ENCODE measurements around the gene FATE1.

DNA sequence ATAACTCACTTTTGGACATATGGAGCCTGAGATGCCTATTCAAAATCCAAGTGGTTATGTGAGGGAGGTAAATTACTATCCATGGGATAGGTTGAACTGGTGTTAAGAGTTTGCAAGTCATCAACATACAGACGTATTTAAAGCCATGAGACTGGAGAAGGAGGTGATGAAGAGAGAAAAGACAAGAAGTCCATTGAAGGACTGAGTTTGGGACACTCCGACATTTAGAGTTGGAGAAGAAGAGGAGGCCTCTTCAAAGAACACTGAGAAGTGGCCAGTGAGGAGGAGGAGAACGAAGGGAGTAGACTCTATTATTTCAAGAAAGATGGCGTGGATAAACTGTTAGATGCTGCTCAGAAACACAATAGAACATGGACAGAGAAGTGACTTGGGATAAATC is 18.6 kb downstream of the FATE1 start, which contains the start of gene CNGA2:
- TF ChIP-seq, protein P1, sequence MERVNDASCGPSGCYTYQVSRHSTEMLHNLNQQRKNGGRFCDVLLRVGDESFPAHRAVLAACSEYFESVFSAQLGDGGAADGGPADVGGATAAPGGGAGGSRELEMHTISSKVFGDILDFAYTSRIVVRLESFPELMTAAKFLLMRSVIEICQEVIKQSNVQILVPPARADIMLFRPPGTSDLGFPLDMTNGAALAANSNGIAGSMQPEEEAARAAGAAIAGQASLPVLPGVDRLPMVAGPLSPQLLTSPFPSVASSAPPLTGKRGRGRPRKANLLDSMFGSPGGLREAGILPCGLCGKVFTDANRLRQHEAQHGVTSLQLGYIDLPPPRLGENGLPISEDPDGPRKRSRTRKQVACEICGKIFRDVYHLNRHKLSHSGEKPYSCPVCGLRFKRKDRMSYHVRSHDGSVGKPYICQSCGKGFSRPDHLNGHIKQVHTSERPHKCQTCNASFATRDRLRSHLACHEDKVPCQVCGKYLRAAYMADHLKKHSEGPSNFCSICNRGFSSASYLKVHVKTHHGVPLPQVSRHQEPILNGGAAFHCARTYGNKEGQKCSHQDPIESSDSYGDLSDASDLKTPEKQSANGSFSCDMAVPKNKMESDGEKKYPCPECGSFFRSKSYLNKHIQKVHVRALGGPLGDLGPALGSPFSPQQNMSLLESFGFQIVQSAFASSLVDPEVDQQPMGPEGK (tag by site-specific recombination; IDR thresholded peaks at IDR 0.05), result no peak
- no peak for TF ChIP-seq ZNF112 (tag by site-specific recombination; IDR thresholded peaks at IDR 0.05)
- TF ChIP-seq ZNF560 (tag by site-specific recombination; IDR thresholded peaks at IDR 0.05; ENCODE audit: borderline replicate concordance), result no peak
- TF ChIP-seq, protein P2, sequence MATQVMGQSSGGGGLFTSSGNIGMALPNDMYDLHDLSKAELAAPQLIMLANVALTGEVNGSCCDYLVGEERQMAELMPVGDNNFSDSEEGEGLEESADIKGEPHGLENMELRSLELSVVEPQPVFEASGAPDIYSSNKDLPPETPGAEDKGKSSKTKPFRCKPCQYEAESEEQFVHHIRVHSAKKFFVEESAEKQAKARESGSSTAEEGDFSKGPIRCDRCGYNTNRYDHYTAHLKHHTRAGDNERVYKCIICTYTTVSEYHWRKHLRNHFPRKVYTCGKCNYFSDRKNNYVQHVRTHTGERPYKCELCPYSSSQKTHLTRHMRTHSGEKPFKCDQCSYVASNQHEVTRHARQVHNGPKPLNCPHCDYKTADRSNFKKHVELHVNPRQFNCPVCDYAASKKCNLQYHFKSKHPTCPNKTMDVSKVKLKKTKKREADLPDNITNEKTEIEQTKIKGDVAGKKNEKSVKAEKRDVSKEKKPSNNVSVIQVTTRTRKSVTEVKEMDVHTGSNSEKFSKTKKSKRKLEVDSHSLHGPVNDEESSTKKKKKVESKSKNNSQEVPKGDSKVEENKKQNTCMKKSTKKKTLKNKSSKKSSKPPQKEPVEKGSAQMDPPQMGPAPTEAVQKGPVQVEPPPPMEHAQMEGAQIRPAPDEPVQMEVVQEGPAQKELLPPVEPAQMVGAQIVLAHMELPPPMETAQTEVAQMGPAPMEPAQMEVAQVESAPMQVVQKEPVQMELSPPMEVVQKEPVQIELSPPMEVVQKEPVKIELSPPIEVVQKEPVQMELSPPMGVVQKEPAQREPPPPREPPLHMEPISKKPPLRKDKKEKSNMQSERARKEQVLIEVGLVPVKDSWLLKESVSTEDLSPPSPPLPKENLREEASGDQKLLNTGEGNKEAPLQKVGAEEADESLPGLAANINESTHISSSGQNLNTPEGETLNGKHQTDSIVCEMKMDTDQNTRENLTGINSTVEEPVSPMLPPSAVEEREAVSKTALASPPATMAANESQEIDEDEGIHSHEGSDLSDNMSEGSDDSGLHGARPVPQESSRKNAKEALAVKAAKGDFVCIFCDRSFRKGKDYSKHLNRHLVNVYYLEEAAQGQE (tag by site-specific recombination; IDR thresholded peaks at IDR 0.05), result no peak
- TF ChIP-seq, protein P3, sequence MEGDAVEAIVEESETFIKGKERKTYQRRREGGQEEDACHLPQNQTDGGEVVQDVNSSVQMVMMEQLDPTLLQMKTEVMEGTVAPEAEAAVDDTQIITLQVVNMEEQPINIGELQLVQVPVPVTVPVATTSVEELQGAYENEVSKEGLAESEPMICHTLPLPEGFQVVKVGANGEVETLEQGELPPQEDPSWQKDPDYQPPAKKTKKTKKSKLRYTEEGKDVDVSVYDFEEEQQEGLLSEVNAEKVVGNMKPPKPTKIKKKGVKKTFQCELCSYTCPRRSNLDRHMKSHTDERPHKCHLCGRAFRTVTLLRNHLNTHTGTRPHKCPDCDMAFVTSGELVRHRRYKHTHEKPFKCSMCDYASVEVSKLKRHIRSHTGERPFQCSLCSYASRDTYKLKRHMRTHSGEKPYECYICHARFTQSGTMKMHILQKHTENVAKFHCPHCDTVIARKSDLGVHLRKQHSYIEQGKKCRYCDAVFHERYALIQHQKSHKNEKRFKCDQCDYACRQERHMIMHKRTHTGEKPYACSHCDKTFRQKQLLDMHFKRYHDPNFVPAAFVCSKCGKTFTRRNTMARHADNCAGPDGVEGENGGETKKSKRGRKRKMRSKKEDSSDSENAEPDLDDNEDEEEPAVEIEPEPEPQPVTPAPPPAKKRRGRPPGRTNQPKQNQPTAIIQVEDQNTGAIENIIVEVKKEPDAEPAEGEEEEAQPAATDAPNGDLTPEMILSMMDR (tag by site-specific recombination; IDR thresholded peaks at IDR 0.05), result no peak
- TF ChIP-seq, protein P4, sequence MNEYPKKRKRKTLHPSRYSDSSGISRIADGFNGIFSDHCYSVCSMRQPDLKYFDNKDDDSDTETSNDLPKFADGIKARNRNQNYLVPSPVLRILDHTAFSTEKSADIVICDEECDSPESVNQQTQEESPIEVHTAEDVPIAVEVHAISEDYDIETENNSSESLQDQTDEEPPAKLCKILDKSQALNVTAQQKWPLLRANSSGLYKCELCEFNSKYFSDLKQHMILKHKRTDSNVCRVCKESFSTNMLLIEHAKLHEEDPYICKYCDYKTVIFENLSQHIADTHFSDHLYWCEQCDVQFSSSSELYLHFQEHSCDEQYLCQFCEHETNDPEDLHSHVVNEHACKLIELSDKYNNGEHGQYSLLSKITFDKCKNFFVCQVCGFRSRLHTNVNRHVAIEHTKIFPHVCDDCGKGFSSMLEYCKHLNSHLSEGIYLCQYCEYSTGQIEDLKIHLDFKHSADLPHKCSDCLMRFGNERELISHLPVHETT (tag by site-specific recombination; IDR thresholded peaks at IDR 0.05), result no peak
- no peak for TF ChIP-seq ZFP3 (tag by site-specific recombination; IDR thresholded peaks at IDR 0.05; ENCODE audit: low read depth)
- TF ChIP-seq KLF8 (tag by site-specific recombination; IDR thresholded peaks at IDR 0.05), result no peak
- TF ChIP-seq ZNF174 (tag by site-specific recombination; IDR thresholded peaks at IDR 0.05), result no peak
- TF ChIP-seq, protein P5, sequence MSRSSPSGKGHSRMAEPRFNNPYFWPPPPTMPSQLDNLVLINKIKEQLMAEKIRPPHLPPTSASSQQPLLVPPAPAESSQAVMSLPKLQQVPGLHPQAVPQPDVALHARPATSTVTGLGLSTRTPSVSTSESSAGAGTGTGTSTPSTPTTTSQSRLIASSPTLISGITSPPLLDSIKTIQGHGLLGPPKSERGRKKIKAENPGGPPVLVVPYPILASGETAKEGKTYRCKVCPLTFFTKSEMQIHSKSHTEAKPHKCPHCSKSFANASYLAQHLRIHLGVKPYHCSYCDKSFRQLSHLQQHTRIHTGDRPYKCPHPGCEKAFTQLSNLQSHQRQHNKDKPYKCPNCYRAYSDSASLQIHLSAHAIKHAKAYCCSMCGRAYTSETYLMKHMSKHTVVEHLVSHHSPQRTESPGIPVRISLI (tag by site-specific recombination; IDR thresholded peaks at IDR 0.05), result no peak
